ENCODE results near the gene ARID3A. TPM values are rescaled to one million over a fixed set of nuclear protein-coding genes. Genes with fewer than 3 reads are reported as not detected.

ARID3A gene
- polyA plus RNA-seq, 3 donors from 2014 or later, result 1.0 to 1.7 (median 1.4) TPM

DNA sequence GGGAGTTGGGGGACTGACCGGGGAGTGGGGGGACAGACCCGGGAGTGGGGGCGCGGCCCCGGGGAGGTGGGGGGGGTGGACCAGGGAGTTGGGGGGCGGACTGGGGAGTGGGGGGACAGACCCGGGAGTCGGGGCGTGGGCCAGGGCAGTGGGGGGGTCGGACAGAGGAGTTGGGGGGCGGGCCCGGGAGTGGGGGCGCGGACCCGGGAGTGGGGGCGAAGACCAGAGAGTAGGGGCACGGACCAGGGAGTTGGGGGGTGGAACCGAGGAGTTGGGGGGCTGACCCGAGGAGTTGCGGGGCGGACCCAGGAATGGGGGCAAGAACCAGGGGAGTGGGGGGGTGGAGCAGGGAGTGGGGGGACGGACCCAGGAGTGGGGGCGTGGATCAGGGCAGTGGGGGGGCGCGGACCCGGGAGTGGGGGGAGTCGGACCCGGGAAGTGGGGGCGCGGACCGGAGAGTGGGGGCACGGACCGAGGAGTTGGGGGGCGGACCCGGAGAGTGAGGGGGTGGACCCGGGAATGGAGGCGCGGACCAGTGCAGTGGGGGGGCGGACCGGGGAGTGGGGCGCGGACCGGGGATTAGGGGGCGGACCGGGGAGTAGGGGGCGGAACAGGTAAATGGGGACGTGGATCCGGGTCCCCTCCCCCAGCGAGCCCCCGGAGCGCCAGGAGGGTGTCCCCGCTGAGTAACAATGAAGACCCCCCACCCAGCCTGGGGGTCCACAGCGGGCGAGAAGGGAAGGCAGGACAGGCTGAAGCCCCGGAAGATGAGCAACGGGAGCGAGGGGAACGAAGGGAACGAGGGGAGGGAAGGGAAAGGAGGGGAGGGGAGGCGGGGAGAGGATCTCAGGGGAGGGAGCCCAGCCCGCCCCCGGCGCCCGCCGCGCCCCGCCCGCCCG, 13.4 kb upstream of the ARID3A start:
- Mint-ChIP-seq H3K4me3 (peak overlapping the region in 4 of 5 donors; percentile 68 to 88 (median 82)), H3K27ac (peak overlapping the region in 2 of 6 donors; percentile 29 to 49), H3K9me3 (no peaks in the 10 kb centered on the region), H3K27me3 (ENCODE audit: low read depth in 3 of 3) (peaks cover 6 to 33% (median 15%) of the 10 kb centered on the region in 3 donors), H3K4me1 (peaks cover 25 to 29% of the 10 kb centered on the region in 2 donors), H3K36me3 (peaks cover 0 to 4% (median 0%) of the 10 kb centered on the region in 3 donors)
- peak in 1 of 3 donors; percentile 29 for DNase-seq

DNA sequence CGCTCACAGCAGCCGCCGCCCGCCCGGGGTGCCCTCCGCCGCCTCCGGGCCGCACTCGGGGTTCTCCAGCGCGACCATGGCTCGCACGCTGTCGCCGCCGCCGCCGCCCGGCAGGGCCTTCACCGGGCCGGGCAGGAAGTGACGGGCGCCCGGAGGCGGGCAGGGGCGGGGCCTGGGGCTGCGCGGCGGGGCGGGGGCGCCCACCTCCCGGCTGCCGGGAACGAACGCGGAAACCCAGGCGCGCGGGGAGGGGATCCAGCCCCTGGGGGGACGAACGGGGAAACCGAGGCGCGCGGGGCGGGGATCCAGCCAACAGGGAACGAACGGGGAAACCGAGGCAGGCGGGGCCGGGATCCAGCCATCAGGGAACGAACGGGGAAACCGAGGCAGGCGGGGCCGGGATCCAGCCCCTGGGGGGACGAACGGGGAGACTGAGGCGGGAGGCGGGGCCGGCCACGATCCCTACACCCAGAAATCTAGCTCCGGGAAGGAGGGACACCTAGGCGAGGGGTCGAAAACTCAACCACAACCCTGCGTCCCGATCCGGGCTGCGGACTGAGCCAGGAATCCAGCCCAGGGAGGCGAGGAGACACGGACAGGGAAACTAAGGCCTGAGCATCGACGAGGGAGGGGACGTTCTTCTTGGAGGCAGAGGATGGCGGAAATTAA, 12.6 kb upstream of the ARID3A start, which contains the start of gene R3HDM4:
Gene R3HDM4 (minus strand): TSS at position 140 of the 669 bp plus-strand sequence. CDS start 62 bp downstream, at position 78.
- no peaks in the 10 kb centered on the region for H3K9me3 Mint-ChIP-seq
- H3K4me1 Mint-ChIP-seq, result peaks cover 25 to 28% of the 10 kb centered on the region in 2 donors
- H3K27ac Mint-ChIP-seq, result peak within 1 kb of the TSS; percentile 82 to 94 (median 87)
- peak within 1 kb of the TSS; percentile 82 to 88 (median 85) for H3K4me3 Mint-ChIP-seq
- H3K27me3 Mint-ChIP-seq (ENCODE audit: low read depth in 3 of 3), result peaks cover 8 to 36% (median 17%) of the 10 kb centered on the region in 3 donors
- H3K36me3 Mint-ChIP-seq, result peaks cover 0 to 4% (median 0%) of the 10 kb centered on the region in 3 donors
- DNase-seq, result peak; percentile 80 to 81 (median 81)

DNA sequence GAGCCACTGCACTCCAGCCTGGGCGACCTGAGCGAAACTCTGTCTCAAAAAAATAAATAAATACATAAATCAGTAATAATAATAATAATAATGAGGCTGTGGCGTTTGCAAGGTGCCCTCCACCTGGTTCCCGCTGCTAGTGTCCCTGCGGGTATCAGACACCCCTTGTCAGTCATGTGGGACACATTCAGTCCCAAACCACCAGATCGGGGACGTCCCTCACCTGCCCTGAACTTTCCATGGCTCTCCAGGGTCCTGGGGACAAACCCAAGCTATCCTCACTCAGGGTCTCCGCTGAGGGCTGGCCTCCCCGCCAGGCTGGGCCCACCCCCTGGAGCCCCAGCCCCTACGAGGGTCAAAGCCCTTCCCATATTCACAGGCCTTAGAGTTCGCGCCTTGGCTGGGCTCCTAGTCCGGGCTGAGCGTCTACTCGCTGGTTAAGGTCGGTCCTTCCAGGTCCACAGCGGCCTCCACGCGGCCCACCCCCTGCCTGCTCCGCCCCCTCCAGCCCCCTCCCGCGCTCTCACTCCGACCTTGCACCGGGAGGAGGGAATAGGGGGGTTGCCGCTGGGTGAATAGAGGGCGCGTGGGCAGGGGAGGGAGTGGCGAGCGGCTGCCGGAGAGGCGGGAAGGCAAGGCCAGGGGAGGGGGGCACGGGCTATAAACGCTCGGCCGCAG, 9.1 kb upstream of the ARID3A start:
- Mint-ChIP-seq H3K36me3 (peaks cover 0 to 4% (median 0%) of the 10 kb centered on the region in 3 donors), H3K4me1 (peaks cover 9 to 13% of the 10 kb centered on the region in 2 donors), H3K4me3 (no peak overlapping the region), H3K9me3 (no peaks in the 10 kb centered on the region), H3K27me3 (ENCODE audit: low read depth in 3 of 3) (peaks cover 11 to 37% (median 20%) of the 10 kb centered on the region in 3 donors), H3K27ac (no peak overlapping the region)
- no peak for DNase-seq

DNA sequence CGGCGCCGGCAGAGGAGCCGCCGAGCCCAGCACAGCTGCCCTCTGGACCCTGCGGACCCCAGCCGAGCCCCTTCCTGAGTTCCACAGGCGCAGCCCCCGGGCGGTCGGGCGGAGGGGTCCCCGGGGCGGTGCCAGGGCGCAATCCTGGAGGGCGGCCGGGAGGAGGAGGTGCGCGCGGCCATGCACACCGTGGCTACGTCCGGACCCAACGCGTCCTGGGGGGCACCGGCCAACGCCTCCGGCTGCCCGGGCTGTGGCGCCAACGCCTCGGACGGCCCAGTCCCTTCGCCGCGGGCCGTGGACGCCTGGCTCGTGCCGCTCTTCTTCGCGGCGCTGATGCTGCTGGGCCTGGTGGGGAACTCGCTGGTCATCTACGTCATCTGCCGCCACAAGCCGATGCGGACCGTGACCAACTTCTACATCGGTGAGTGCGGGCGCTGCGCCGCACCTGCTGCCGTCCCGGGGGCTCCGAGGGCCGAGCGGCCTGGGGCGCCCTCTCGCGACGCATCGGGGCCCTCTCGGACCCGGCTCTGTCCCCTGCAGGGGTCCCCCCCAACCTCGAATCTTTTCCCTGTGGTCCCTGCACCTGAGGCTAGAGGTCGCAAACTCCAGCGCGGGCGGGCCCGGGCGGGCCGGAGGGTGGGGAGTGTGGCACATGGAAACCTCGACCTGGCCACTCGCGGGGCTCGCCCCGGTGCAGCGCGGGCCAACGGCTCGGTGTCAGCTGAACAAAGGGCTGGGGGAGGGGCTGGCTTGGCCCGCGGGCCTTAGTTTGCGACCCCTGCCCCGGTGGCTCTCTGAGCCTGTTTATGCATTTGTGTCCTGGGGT, 8.3 kb upstream of the ARID3A start, which contains the start of gene KISS1R:
Gene KISS1R (plus strand): TSS at position 11 of the 829 bp plus-strand sequence. CDS start 170 bp downstream, at position 181.
- H3K9me3 Mint-ChIP-seq, result no peaks in the 10 kb centered on the region
- peak within 1 kb of the TSS in 3 of 5 donors; percentile 13 to 49 (median 44) for H3K4me3 Mint-ChIP-seq
- peaks cover 0 to 4% (median 0%) of the 10 kb centered on the region in 3 donors for H3K36me3 Mint-ChIP-seq
- peaks cover 11 to 39% (median 20%) of the 10 kb centered on the region in 3 donors for H3K27me3 Mint-ChIP-seq (ENCODE audit: low read depth in 3 of 3)
- no peak within 1 kb of the TSS for H3K27ac Mint-ChIP-seq
- peak; percentile 39 to 46 (median 45) for DNase-seq
- peaks cover 12 to 16% of the 10 kb centered on the region in 2 donors for H3K4me1 Mint-ChIP-seq

DNA sequence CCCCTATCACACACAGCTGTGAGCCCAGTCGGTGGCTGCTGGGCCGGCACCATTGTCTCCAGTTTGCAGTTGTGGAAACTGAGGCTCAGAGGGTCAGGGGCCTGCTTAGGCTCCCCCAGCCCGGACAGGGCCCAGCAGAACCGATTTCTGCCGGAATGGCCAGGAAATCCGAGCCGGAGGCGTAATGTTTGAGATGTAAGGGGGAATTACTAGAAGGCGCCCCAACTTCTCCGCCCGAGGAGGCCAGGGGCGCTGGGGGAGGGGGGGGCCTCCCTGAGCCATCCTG, 7.7 kb upstream of the ARID3A start:
- Mint-ChIP-seq H3K4me1 (peaks cover 12 to 16% of the 10 kb centered on the region in 2 donors), H3K27me3 (ENCODE audit: low read depth in 3 of 3) (peaks cover 11 to 37% (median 20%) of the 10 kb centered on the region in 3 donors), H3K4me3 (peak overlapping the region in 3 of 5 donors; percentile 13 to 49 (median 44)), H3K9me3 (no peaks in the 10 kb centered on the region), H3K36me3 (peaks cover 0 to 4% (median 0%) of the 10 kb centered on the region in 3 donors), H3K27ac (no peak overlapping the region)
- DNase-seq, result no peak

DNA sequence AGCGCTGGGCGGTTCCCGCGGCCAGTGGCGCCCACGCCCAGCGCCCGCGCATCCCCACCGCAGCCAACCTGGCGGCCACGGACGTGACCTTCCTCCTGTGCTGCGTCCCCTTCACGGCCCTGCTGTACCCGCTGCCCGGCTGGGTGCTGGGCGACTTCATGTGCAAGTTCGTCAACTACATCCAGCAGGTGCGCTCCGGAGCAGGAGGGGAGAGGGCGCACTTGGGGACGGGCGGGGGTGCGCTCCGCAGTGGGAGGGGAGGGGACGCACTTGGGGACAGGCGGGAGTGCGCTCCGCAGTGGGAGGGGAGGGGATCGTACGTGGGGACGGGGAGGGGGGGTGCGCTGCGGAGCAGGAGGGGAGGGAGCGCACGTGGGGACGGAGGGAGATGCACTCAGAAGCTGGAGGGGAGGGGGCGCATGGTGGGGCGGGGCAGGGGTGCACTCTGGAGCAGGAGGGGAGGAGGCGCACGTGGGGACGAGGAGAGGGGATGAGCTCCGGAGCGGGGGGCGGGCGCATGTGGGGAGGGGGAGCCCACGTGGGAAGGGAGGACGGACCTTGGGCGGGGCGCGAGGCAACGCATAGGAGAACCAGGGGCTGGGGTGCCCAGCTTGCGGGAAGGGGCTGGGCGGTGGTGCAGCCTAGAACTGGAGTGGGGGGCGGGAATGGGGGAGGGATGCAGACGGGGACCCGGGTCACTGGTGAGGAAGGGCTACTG, 7.2 kb upstream of the ARID3A start:
- Mint-ChIP-seq H3K4me3 (peak overlapping the region in 1 of 5 donors; percentile 21), H3K9me3 (no peaks in the 10 kb centered on the region), H3K36me3 (peaks cover 0 to 4% (median 0%) of the 10 kb centered on the region in 3 donors), H3K27ac (no peak overlapping the region), H3K4me1 (peaks cover 12 to 14% of the 10 kb centered on the region in 2 donors), H3K27me3 (ENCODE audit: low read depth in 3 of 3) (peaks cover 11 to 34% (median 20%) of the 10 kb centered on the region in 3 donors)
- DNase-seq, result no peak

DNA sequence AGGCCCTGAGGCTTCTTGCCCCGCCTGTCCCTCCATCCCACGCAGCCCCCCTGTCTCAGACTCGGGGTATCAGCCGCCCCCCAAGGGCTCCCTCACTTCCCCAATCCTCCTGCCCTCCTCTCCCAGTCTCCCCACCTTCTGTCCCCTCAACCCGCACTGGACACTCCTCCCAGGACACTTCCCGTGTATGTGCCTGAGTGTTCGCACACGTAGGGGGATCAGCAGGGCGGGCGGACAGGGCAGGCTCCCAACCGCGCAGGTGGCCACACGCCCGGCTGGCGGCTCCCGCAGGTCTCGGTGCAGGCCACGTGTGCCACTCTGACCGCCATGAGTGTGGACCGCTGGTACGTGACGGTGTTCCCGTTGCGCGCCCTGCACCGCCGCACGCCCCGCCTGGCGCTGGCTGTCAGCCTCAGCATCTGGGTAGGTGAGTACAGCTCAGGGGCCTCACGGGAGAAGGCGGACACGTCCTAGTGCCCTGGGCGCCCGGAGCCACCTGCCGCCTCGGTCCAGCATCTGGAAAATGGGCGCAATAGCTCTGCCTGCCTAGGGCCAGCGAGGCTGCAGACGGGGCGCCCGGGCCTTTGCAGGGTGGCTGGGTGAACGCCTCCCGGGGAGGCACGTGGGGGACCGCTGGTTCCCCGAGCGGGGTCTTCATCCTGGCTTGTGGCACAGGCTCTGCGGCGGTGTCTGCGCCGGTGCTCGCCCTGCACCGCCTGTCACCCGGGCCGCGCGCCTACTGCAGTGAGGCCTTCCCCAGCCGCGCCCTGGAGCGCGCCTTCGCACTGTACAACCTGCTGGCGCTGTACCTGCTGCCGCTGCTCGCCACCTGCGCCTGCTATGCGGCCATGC, 6.4 kb upstream of the ARID3A start:
- DNase-seq, result no peak
- Mint-ChIP-seq H3K27ac (no peak overlapping the region), H3K4me1 (peaks cover 12 to 17% of the 10 kb centered on the region in 2 donors), H3K9me3 (no peaks in the 10 kb centered on the region), H3K36me3 (peaks cover 0 to 4% (median 0%) of the 10 kb centered on the region in 3 donors), H3K27me3 (ENCODE audit: low read depth in 3 of 3) (peaks cover 11 to 32% (median 18%) of the 10 kb centered on the region in 3 donors), H3K4me3 (peak overlapping the region in 1 of 5 donors; percentile 21)

DNA sequence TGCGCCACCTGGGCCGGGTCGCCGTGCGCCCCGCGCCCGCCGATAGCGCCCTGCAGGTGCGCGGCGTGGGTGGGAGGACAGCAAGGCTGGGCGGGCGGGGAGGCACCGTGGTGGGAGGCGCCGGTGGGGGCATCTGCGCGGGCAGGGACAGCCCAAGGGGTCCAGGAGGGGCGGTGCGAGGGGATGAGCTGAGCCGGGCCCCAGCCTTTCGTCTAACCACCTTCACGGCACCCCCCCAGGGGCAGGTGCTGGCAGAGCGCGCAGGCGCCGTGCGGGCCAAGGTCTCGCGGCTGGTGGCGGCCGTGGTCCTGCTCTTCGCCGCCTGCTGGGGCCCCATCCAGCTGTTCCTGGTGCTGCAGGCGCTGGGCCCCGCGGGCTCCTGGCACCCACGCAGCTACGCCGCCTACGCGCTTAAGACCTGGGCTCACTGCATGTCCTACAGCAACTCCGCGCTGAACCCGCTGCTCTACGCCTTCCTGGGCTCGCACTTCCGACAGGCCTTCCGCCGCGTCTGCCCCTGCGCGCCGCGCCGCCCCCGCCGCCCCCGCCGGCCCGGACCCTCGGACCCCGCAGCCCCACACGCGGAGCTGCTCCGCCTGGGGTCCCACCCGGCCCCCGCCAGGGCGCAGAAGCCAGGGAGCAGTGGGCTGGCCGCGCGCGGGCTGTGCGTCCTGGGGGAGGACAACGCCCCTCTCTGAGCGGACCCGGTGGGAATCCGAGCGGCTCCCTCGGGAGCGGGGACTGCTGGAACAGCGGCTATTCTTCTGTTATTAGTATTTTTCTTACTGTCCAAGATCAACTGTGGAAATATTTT, 5.6 kb upstream of the ARID3A start:
- Mint-ChIP-seq H3K4me1 (peaks cover 13 to 17% of the 10 kb centered on the region in 2 donors), H3K27ac (peak overlapping the region in 1 of 6 donors; percentile 49), H3K27me3 (ENCODE audit: low read depth in 3 of 3) (peaks cover 10 to 25% (median 15%) of the 10 kb centered on the region in 3 donors), H3K36me3 (no peaks in the 10 kb centered on the region), H3K4me3 (peak overlapping the region; percentile 54 to 82 (median 74)), H3K9me3 (no peaks in the 10 kb centered on the region)
- DNase-seq, result peak in 2 of 3 donors; percentile 30 to 54

DNA sequence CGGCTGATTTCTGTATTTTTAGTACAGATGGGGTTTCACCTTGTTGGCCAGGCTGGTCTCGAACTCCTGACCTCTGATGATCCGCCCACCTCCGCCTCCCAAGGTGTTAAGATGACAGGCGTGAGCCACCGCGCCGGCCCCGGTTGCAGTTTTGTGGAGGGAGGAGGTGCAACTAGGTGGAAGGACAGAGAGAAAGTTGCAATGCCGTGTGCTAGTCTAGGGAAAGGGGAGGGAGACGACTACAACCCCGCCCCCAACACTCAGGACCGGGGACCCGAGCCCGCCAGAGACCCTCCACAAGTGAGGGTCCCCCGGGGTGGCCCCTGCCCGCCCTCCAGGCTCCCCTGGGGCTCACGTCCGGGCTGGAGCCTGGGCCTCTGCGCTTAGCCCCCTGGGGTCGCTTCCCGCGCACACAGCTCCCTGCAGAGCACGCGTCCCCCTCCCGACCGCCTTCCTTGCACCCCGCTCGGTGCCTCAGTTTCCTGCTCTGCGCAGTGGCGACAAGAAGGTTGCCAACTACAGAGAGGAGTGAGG, 1.2 kb upstream of the ARID3A start:
- peak; percentile 38 to 56 (median 48) for DNase-seq
- H3K27me3 Mint-ChIP-seq (ENCODE audit: low read depth in 3 of 3), result peaks cover 3 to 17% (median 5%) of the 10 kb centered on the region in 3 donors
- H3K9me3 Mint-ChIP-seq, result no peaks in the 10 kb centered on the region
- no peaks in the 10 kb centered on the region for H3K36me3 Mint-ChIP-seq
- peak overlapping the region in 5 of 6 donors; percentile 57 to 85 (median 70) for H3K27ac Mint-ChIP-seq
- H3K4me1 Mint-ChIP-seq, result peaks cover 16 to 17% of the 10 kb centered on the region in 2 donors
- H3K4me3 Mint-ChIP-seq, result peak overlapping the region; percentile 79 to 85 (median 81)

DNA sequence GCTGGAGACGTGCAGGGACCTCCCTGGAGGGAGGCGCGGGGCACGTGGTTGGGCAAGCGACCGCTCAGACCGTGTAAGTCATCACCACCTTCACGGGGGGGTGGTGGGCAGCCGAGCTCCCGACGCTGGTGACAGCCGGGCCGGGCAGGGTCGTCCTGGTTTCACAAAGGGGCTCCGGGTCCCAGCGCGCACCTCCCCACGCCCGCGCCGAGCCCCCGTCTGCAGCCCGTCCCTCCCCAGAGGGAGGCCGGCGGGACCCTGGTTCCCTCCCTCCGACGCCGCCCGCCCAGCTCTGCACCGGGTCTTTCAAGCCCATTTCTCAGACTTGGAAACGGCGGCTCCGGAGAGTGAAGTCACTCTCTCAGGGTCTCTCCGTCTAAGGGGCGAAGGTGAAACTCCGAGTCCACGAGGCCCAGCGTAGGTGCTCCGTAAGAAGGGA, 729 bp upstream of the ARID3A start:
- Mint-ChIP-seq H3K9me3 (no peaks in the 10 kb centered on the region), H3K4me1 (peaks cover 16 to 17% of the 10 kb centered on the region in 2 donors), H3K27ac (peak overlapping the region; percentile 57 to 85 (median 72)), H3K27me3 (ENCODE audit: low read depth in 3 of 3) (peaks cover 3 to 17% (median 5%) of the 10 kb centered on the region in 3 donors), H3K4me3 (peak overlapping the region; percentile 79 to 85 (median 80)), H3K36me3 (no peaks in the 10 kb centered on the region)
- DNase-seq, result peak; percentile 70 to 75 (median 75)

DNA sequence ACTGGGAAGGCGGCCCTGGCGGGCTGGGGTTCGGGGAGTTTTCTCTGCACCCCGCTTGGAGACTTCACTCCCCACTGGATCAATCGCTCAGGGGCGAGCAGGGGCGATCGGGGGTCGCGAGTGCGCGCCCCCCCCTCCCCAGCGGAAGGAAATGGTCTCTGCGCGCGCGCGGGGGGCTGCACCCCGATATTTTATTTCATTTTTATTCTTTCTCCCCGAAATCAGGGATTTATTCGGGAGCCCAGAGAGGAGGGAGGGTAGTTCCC, 421 bp downstream of the ARID3A start:
- Mint-ChIP-seq H3K4me3 (peak overlapping the region; percentile 58 to 76 (median 74)), H3K9me3 (no peaks in the 10 kb centered on the region), H3K4me1 (peaks cover 13 to 14% of the 10 kb centered on the region in 2 donors), H3K36me3 (no peaks in the 10 kb centered on the region), H3K27me3 (ENCODE audit: low read depth in 3 of 3) (peaks cover 3 to 8% (median 4%) of the 10 kb centered on the region in 3 donors), H3K27ac (no peak overlapping the region)
- DNase-seq, result no peak

Measured in immature natural killer cell (primary cell).